ENCODE measurements around the gene ZNF385A.
A peak's percentile ranks its signal among the peaks of the same experiment; 100 is the strongest.

The ZNF385A gene, protein sequence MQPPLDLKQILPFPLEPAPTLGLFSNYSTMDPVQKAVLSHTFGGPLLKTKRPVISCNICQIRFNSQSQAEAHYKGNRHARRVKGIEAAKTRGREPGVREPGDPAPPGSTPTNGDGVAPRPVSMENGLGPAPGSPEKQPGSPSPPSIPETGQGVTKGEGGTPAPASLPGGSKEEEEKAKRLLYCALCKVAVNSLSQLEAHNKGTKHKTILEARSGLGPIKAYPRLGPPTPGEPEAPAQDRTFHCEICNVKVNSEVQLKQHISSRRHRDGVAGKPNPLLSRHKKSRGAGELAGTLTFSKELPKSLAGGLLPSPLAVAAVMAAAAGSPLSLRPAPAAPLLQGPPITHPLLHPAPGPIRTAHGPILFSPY

DNA sequence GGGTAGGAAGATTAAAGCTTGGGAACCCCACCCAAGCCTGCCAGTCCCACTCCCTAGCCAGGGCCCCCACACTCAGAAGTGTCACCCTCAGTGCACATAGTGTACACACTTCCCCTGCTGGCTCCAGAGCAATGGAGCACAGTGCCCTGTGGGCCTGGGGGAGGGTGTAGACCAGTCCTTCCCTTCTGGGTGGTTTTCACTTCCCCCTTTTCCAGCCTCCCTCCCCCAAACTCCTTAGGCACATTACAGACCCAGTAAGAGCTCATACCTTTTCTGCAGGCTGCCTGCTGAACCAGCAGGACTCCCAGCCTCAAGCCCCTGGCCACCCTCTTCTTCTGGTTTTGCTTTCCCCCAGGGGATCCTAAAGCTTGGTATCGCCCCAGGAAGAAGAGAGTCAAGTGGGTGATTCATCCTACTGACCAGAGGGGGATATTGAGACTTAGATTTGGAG lies at the start of gene ZNF385A:
Gene ZNF385A (minus strand): TSS at position 143 of the 451 bp plus-strand sequence. CDS start 219 bp downstream, outside the sequence.
- no peak for DNase-seq

DNA sequence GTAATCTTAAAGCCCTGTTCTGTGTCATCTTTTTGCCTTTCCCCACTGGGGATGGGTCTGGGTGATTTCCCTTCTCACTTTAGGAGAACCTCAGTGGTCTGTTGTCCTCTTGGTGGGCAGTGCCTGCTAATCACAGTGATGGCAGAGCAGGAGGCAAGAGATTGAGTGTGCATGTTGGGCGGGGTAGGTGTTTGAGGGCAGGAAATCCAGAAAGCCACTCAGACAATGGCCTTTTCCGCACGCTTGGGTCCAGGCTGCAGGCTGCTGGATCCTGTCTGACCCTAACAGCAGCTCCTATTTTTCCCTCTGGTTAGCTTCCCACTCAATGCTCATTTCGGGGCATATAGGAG lies 48.3 kb upstream of the ZNF385A start:
- no peak for DNase-seq

DNA sequence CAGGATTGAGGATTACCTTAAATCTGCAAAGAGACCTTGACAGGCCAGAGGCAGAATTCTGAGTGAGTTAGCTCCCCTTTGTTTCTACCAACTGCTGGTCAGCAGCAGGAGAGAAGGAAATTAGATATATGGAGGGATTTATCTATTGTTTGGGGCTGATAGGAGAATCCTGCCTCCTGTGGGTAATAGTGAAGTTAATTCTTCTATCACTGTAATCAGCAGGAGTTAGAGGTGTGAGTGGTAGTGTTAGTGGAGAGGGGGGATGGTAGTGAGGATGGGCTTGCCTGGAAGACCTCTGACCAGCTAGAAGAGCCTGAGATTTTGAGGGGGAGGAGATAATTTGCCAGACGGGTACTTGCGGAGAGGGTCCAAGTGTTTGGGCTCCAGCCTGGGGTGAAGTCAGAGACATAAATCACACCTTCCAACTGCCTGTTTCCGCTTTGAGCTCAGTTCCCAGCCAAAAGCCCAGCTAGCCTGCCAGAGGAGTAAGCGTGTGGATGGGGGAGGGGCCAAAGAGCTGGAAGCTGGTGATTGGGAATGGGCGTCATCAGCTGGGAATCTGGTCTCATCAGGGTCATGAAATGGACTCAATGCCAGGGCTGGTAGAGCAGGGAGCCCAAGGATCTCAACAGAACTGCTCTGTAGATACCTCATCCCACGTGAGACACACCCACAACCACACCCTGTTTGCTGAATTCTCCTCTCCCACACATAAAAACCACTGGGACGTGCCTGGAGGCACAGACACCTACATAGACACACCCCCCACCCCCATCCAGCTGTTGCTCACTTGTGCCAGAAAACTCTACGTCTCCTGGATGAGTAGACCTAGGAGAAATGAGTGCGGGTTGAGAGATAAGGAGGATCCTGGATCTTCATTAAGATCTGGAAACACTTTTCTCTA lies 47.6 kb upstream of the ZNF385A start:
- DNase-seq: peak; percentile 71

DNA sequence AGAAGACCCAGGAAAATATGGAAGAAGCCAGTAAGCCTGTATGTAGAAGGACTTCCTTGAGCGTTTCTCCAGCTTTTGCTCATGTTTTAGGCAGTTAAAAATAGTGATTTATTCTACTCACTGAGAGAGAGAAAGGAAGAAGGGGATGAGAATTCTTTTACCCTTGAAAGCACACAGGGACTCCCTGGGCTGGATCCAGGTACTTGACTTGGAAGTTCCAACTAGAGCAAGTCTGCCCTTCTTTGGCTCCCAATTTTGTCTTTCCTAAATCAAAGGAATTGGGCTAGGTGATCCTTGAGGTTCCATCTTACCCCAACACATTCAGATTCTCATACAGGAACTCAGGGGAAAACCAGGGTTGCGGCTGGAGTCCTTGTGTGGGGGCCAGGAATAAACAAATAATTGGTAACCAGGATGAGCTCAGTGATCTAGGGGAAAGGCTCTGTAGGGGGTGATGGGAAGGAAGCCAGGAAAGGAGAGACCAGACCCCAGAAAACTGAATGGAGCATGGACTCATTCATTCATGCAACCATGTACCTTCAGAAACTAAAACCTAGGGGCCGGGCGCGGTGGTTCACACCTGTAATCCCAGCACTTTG lies 46.0 kb upstream of the ZNF385A start:
- DNase-seq: no peak

DNA sequence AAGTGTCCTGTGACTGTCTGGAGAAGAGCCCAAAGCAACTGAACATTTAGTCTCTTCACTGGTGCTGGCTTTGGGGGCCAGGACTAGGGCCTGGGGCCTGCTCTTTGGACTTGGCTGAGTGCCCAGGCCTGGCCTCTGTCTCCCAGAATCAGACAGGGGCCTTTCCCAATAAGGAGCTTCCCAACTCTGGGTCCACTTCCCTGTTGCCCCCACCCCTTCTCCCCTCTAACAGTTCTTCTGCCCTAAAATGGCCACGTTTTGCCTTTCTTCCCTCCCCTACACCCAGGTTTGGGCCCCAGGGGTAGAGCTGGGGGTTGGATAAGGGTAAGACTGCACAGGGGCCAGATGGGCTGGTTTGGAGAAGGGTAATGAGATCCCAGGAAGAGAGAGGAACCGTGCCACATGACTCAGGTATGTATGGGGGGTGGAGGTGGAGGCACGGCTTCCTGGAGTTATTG lies 44.5 kb upstream of the ZNF385A start:
- no peak for DNase-seq

DNA sequence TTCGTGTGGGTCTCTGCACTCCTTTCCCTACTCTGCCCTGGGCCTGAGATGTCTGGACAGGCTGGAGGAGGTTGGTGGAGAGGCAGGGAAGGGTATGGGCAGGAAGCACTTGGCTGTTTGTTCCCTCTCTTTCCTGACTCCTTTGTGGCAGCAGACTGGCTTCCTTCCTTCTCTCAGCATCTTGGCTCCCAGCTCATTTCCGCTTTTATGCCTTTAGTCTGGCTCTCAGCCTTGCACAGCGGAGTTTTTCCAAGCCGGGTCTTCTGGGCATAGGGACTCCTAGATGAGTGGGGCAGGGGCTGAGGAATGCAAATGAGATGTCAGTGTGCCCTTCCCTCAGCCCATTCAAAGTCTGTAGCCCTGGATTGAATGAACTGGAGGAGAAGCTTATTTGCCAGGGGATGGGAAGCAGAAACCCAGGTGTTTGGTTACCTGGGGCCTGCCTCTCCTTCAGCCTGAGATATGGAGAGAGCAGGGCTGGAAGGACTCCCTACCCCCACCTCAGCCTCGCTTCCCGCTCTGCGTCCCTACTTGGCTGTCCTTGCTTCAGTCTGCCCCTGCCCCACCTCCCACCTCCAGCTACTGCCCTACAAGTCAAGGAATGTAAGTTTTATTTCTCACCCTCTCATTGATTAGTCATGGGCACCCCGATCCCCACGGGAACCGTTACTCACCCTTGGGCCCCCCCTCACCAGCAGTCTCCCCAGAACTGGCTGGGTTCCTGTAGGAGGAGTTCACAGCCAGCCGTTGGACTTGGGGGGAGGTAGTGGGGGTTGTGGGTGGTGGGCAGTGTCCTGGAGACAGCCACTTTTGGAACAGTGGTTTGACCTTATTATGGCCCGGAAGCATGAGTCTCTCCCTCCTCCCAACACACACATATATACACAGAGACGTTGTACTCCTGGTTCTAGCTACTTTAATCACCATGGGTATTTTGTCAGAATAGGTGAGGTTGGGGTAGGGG lies 43.8 kb upstream of the ZNF385A start:
- DNase-seq: peak; percentile 52

DNA sequence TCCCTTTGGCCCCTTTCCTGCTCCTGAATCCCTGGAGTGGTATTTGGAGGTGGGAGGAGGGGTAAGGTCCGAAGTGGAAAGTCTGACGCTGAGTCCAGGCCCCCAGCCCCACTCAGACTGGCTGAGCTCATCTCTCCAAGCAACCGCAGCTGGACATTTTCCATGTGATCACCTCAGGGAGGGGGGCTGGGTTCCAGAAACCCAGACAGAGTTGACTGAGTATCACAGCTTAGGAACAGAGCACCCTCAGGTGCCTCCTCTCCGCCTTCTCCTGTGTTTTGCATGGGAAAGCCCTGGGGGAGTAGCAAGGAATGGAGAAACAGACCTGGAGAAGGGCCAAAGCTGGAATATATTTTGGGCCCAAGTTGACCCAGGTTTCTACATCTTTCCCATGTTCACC lies 42.6 kb upstream of the ZNF385A start:
- no peak for DNase-seq

DNA sequence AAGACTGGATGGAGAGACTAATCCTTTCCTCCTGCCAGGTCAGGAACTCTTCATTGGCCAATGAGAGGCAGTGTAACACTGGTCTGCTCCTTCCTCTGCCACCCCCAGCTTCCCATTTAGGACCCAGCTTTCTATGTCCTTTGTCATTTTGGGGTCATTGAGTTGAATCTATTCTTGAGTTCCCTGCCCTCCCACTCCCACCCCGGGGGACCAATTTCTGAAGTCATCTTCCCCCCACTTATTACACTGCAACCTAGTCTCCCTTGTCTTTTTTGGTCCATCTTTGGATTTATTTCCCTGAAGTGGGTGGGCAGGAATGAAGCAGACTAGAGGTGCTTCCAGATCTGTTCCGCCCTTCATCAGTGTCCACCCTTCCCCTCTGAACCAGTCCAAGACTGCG lies 42.2 kb upstream of the ZNF385A start:
- no peak for DNase-seq

DNA sequence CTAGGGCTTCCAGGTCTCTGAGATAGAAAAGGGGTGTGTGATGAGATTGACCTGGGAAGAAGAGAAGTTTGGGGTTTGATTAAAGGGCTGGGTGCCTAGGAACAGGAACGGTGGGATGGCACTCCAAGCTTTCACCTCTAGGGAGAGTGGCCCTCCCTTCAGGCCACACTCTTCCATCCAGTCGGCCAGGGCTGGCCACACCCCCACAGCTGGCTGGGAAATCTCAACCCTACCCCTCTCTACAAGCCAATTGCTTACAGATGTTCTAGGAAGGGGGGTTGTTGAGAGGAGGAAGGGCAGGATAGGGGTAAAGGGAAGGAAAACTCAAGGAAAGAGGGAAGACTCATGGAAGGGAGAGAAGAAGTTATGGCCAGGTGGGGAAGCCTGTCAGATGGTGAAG lies 41.2 kb upstream of the ZNF385A start:
- no peak for DNase-seq

DNA sequence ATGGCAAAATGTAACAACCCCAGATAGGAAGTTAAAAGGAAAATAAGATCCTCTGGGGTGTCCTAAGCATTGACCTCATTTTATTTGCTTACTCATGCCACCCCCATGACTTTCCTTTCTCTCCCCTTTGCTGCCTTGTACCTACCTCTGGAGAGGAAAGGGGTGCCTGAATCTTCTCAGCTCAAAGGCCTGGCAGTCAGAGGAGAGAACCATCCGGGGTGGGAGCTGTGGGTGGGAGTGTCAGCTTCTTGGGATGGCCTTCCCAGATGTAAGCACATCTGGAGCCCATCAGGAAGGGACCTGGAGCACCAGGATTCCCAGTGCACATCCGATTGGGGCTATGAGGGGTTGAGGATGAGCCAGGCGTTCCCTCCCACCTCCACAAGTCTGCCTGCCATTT lies 39.7 kb upstream of the ZNF385A start:
- no peak for DNase-seq

DNA sequence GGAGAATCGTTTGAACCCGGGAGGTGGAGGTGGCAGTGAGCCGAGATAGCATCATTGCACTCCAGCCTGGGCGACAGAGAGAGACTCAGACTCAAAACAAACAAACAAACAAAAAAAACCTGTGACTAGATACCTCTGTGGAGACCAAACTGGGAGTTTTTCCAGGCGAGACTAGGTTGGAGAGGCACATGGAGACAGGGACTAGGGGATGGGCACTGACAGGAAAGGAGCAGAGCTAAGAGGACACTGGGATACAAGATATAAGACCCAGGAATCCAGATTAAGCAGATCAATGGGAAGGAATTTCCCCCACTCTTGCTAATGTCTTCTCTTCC lies 39.2 kb upstream of the ZNF385A start:
- no peak for DNase-seq

DNA sequence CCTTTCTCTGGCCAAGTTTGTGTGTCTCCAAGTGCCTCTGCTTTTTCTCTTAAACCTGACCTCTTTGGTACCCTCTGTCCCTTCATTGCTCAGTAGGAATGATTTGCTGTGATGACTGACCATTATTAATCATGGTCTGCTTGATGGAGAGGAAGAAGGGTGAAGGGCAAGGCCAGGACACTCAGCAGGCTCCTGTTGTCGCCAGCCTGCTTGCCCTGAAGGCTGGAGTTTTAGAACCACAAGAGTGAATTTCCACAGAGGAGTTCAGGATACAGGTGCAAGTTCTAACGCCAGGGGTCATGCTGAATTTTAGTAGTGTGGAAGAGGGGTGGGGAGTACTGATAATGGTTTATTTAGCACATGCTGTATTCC lies 37.3 kb upstream of the ZNF385A start:
- no peak for DNase-seq

DNA sequence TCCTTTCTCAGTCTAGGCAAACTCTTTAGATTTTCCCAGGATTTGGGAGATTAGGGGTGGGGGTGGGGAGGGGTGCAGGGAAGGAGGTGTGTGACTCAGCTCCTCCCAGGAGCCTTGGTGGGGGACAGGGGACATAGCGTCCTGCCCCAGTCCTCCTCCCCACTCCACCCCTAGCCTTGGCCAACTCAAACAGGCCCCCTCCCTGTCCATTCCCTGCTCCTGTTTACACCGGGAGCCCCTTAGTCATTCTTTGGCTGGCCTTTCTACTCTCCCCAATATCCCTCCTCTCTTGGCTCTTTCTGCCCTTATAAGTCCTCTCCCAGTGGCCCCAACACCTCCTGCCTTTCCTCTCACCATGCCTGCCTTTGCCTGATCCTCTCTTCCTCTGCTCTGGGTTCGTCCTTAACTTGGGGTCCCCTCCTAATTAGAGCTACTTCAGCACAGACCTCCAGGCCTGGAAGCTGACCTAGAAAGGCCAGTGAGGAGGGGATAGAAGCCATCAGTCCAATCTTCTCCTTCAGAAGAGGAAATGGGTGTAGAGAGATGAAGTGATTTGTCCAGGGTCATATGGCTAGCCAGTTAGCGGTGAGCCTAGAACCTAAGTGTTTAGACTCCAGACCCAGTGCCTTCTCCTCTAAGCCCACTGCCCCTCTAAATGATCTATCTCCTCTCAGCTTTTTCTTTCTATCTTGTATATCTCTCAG lies 36.8 kb upstream of the ZNF385A start:
- no peak for DNase-seq

DNA sequence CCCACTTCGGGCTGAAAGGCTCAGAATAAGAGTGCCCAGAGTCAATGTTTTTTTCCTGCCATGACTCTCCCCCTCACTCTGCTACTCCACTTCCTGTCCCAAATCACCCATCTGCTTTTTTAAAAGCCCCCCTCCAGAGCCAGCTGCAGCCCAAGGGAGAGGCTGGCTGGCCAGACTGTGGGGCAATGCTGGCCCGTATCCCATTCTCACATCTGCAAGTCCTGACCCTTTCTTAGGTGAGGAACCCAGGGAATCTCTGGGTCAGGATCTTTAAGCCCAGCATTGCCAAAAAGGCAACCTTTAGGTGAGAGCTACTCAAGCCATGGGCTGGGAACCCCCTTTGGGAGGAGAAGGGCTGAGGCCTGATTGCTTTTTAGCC lies 36.2 kb upstream of the ZNF385A start:
- no peak for DNase-seq

DNA sequence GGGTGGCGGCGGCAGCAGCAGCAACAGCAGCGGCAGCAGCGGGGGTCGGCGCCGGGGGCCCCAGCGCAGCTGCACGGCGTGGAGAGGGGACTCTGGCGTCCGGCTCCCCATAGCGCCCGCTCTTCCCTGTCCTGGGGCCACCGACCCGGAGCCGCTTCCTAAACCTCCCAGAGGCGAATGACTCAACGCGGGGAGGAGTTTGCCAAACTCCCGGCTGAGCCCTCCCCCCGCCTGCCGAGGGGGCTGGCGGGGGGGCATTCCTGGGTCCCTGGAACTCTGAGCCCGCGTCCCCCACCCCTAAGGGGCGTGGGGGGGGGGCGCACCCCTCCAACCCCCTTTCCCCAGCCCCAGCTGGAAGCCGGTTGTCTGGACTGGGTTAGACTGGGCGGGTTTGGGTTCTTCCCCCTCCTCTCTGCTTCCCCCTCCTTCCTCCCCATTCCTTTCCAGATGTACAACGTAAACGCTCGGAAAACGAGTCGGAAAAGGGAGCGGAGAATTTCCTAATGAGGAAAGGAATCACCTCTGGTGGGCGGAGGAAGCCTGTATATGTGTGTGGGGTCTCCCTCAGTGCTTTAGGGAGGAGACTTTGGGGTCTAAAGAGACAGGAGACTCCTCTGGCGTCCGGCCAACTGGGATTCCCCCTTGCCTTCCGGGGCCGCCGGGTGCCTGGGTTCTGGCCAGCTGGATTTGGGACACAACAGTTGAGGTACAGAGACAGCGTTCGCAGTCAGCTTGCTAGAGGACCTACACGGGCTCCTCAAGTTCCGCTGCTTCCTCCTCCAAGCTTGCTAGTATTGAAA lies 34.8 kb upstream of the ZNF385A start, which contains the start of gene ITGA5:
Gene ITGA5 (minus strand): TSS at position 179 of the 800 bp plus-strand sequence. CDS start 68 bp downstream, at position 111.
- DNase-seq: peak; percentile 81

DNA sequence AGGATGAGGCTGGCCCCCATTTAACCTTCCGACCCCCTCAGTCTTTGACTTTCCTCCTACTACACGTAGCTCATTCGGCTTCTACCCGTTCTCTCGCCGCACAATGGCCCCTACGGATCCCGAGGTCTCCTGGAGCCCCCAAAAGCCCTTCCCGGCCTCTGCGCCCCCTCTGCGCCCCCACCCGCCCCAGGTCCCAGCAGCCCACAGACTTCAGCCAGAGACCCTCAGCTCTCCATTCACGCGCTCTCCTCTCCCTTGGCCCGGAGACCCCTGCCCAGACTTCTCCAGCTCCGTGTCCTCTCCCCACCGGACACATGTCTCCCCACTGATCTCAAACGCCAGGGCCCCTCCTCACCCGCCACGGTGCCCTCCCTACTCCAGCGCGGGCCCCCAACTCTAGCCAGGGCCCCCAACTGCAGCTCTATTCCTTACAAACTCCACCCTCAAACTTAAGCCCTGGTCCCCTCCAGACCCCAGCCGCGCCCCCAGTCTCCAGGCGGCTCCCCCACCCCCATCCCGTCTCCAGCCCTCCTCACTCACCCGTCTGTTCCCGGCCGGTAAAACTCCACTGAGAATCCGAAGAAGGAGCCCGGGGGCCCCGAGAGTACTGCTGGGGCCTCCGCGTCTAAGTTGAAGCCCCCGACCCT lies 34.0 kb upstream of the ZNF385A start:
- no peak for DNase-seq

DNA sequence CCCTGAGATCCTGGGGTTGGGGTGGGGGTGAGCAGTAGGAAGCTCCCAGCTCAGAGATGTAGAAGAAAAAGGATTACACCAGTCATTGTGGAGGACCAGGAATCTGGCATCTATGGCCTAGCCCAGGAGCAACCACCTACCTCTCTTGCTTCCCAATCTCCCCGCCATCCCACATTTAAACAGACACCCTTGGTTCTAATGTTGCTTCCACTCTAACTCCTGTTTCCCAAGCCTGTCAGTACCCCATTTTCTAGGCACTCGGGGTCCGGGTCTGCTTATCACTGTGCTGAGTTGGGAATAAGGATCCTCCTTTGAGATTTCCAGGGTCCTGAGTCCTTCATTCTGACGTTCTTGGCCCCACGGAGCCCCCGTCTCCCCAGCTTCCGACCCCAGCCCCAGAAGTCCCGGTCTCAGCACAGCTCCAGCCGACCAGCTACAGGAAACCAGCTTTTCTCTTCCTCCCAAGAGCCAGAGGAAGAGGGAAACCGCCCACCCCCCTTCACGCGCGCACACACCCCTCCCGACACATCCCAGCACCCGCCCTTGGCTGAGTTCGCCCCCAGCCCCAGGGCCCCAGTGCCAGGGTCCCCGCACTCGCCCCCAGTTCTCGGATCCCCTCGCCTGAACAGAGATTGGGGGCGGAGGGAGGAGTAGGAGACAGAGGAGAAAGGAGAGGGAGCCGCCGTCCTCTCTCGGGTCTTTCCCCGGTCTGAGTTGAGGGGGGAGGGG lies 33.3 kb upstream of the ZNF385A start:
- DNase-seq: no peak

DNA sequence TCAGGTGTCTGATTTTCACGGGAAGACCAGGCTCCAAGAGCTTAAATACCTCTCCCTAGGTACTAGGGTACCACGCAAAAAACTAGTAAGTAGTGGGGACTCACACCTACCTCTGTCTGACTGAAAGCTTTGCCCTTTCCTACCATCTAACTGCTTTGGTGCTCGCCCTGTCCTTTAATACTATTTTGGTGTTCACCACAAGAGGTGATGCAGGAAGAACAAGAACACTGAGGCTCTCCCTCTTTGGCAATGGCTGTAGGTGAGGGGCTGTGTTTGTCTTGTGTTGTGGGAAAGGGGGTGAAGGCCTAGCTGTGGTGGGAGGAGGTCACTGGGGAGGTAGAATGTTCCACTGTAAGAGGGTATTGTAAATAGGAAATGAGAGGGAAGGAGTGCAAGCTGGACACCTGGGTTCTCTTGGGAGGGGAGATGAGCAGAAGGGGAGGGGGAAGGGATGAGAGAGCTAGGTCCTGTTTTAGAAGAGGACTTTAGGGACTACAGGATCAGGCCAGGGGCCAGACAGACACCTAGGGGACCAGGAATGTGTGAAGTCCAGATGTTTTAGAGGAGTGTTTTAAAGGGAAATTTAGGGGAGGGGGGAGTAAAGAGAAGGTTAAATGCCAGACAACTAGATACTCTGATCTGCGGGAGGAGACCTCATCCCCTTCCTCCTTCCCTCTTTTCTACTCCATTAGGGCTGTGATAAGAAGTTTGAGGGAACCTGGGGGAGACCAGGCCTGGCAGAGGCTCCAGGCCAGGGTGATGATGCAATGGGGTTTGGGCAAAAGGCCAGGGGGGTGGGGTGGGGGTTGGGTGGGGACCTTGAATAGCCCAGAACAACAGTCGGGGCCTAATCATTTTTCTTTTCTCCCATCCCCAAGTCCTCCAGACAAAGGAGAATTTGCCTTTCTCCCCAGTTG lies 32.4 kb upstream of the ZNF385A start:
- DNase-seq: no peak
